Measurements from ENCODE around the gene EXOSC9. TPM values are rescaled to one million over a fixed set of nuclear protein-coding genes. Genes with fewer than 3 reads are reported as not detected.

EXOSC9 gene
- total RNA-seq, 2 donors from 2014 or later, result 10.6 to 14.2 TPM

DNA sequence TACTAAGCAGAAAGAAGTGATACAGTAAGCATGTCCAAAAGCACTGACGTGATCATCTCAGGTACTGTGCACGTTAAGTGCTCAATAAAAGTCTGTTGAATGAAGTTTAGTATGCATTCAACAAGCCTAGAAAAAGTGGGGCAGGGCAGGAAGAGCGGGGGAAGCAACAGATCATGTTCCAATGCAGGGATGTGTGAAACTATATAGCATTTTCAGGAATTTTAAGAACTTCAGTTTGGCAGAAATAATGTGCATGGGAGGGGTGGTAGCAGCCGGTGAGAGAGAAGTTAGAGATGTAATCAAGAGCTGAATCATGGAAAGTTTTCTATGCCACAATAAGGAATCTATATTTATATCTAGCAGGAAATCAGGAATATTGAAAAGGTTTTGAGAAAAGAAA lies 41.7 kb downstream of the EXOSC9 start:
- no peaks in the 10 kb centered on the region for H3K9me3 ChIP-seq
- H3K36me3 ChIP-seq (replicated peaks in 1 of 2; ENCODE audit: insufficient read depth in 1 of 2, low read depth in 2 of 2), result peaks cover 0 to 3% of the 10 kb centered on the region in 2 donors
- no peak for TF ChIP-seq POLR2A (IDR thresholded peaks at IDR 0.05)
- TF ChIP-seq, protein P1, sequence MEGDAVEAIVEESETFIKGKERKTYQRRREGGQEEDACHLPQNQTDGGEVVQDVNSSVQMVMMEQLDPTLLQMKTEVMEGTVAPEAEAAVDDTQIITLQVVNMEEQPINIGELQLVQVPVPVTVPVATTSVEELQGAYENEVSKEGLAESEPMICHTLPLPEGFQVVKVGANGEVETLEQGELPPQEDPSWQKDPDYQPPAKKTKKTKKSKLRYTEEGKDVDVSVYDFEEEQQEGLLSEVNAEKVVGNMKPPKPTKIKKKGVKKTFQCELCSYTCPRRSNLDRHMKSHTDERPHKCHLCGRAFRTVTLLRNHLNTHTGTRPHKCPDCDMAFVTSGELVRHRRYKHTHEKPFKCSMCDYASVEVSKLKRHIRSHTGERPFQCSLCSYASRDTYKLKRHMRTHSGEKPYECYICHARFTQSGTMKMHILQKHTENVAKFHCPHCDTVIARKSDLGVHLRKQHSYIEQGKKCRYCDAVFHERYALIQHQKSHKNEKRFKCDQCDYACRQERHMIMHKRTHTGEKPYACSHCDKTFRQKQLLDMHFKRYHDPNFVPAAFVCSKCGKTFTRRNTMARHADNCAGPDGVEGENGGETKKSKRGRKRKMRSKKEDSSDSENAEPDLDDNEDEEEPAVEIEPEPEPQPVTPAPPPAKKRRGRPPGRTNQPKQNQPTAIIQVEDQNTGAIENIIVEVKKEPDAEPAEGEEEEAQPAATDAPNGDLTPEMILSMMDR (IDR thresholded peaks at IDR 0.05), result no peak
- WGBS, 2 donors, result 91 to 93% methylated on average over 4 of the region's 4 CpGs
- no peak overlapping the region for H3K27ac ChIP-seq
- intact Hi-C loops (cut with DNase I), result no loop called here
- H3K4me1 ChIP-seq, result no peaks in the 10 kb centered on the region
- no peaks in the 10 kb centered on the region for H3K27me3 ChIP-seq
- H3K4me3 ChIP-seq, result no peak overlapping the region
- no peak for DNase-seq
- ATAC-seq, result no peak

DNA sequence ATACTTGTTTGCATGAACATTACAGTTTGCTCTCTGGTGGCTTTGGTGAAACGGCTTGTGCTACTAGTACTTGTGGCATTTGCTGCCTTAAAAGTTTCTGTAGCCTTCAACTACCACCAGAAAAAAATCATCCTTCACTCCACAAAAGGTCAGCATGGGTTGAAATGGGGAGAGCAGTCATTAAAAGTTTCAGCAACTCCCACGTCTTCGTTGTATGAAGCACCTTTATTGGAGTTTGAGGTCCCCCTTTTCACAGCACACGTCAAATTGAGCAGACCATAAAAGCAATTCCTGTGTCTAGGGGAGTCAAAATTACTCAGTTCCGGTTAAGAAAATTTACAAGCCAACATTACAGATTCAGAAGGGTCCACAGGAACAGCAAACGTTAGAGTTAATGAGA lies 45.5 kb downstream of the EXOSC9 start:
- no peaks in the 10 kb centered on the region for H3K4me1 ChIP-seq
- no peak for TF ChIP-seq POLR2A (IDR thresholded peaks at IDR 0.05)
- TF ChIP-seq, protein P1 (IDR thresholded peaks at IDR 0.05), result no peak
- no peaks in the 10 kb centered on the region for H3K9me3 ChIP-seq
- ATAC-seq (no peak), DNase-seq (no peak)
- 74 to 86% methylated on average over 6 of the region's 6 CpGs for WGBS, 2 donors
- no peak overlapping the region for H3K27ac ChIP-seq
- no peak overlapping the region for H3K4me3 ChIP-seq
- H3K27me3 ChIP-seq, result no peaks in the 10 kb centered on the region
- intact Hi-C loops (cut with DNase I), result no loop called here
- peaks cover 0 to 5% of the 10 kb centered on the region in 2 donors for H3K36me3 ChIP-seq (replicated peaks in 1 of 2; ENCODE audit: insufficient read depth in 1 of 2, low read depth in 2 of 2)

- Histone ChIP-seq H3K36me3 (replicated peaks in 1 of 2; ENCODE audit: insufficient read depth in 1 of 2, low read depth in 2 of 2) (peaks cover 0 to 2% of the 10 kb centered on the region in 2 donors), H3K4me3 (no peak overlapping the region)
- no peak for ATAC-seq
These were observed 50.2 kb downstream of the EXOSC9 start for GRCh38 chr4:121851354-121851753.

DNA sequence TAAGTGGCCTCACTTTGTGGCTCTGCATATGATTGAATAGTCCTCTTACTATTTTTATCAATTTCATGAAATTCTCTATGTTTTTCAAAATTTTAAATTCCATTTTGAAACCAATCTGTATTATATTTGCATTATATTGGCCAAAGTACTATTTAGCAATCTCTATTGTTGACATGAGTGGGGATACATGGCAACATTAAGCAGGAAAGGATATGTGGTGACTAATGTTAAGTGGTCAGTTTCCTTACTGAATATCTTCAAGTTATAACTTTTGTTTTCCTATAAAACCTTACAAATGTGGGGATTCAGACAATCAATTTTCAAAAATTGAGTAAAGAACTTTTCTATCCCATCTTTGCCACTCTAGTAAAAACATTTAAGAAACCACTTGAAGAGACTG lies 59.0 kb downstream of the EXOSC9 start:
- no peak for DNase-seq
- no peak overlapping the region for H3K27ac ChIP-seq
- TF ChIP-seq, protein P1 (IDR thresholded peaks at IDR 0.05), result no peak
- TF ChIP-seq POLR2A (IDR thresholded peaks at IDR 0.05), result no peak
- H3K4me1 ChIP-seq, result no peaks in the 10 kb centered on the region
- no peak overlapping the region for H3K4me3 ChIP-seq
- peaks cover 0 to 3% of the 10 kb centered on the region in 2 donors for H3K27me3 ChIP-seq
- no peak for ATAC-seq
- H3K9me3 ChIP-seq, result no peaks in the 10 kb centered on the region
- intact Hi-C loops (cut with DNase I), result no loop called here
- peaks cover 0 to 6% of the 10 kb centered on the region in 2 donors for H3K36me3 ChIP-seq (replicated peaks in 1 of 2; ENCODE audit: insufficient read depth in 1 of 2, low read depth in 2 of 2)

More at GRCh38 chr4:121851354-121851753, 50.2 kb downstream of the EXOSC9 start:
- H3K4me1 ChIP-seq, result no peaks in the 10 kb centered on the region
- no peak for DNase-seq
- 84 to 92% methylated on average over 1 of the region's 1 CpG for WGBS, 2 donors
- H3K27me3 ChIP-seq, result no peaks in the 10 kb centered on the region
- H3K9me3 ChIP-seq, result no peaks in the 10 kb centered on the region
- intact Hi-C loops (cut with DNase I), result no loop called here
- no peak for TF ChIP-seq POLR2A (IDR thresholded peaks at IDR 0.05)
- TF ChIP-seq, protein P1 (IDR thresholded peaks at IDR 0.05), result no peak
- no peak overlapping the region for H3K27ac ChIP-seq

DNA sequence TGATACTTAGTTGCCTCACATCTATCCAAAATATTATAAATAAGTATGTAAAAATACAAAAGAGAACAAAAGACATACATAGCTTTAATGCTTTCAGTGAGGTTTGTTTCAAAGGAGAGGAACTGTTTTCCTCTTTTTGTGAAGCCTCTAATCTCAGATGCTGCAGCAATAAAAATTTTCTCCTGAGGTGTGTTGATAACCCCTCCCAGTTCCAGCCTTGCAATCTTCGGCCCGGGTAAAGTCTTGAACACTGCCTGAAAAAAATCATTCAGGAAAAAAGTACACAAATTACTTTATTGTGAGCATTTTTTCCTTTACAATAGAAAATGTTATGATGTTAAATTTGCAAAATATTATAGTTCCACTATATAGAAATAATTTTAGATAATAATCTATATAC lies 60.3 kb downstream of the EXOSC9 start:
- ATAC-seq (no peak), DNase-seq (no peak)
- 91 to 96% methylated on average over 2 of the region's 2 CpGs for WGBS, 2 donors
- Histone ChIP-seq H3K4me1 (no peaks in the 10 kb centered on the region), H3K4me3 (no peak overlapping the region), H3K9me3 (no peaks in the 10 kb centered on the region), H3K36me3 (replicated peaks in 1 of 2; ENCODE audit: insufficient read depth in 1 of 2, low read depth in 2 of 2) (peaks cover 0 to 6% of the 10 kb centered on the region in 2 donors), H3K27me3 (peaks cover 0 to 3% of the 10 kb centered on the region in 2 donors), H3K27ac (no peak overlapping the region)
- intact Hi-C loops (cut with DNase I), result no loop called here
- TF ChIP-seq, protein P1 (IDR thresholded peaks at IDR 0.05), result no peak
- TF ChIP-seq POLR2A (IDR thresholded peaks at IDR 0.05), result no peak
